Stimulated activated CD8-positive, alpha-beta memory T cell treated with anti-CD3 and anti-CD28 coated beads, Interleukin-15, amount 100 ng/mL, for 48 hours (primary cell): Measurements from ENCODE around the gene SH2D2A.

Source experiments
- DNase-seq, 2 donors: peaks; one replicate each; pipeline ENCODE4 v3.0.0-alpha.2; 2020; ENCODE audit warnings: low read depth in 2 of 2

Gene SH2D2A

DNA sequence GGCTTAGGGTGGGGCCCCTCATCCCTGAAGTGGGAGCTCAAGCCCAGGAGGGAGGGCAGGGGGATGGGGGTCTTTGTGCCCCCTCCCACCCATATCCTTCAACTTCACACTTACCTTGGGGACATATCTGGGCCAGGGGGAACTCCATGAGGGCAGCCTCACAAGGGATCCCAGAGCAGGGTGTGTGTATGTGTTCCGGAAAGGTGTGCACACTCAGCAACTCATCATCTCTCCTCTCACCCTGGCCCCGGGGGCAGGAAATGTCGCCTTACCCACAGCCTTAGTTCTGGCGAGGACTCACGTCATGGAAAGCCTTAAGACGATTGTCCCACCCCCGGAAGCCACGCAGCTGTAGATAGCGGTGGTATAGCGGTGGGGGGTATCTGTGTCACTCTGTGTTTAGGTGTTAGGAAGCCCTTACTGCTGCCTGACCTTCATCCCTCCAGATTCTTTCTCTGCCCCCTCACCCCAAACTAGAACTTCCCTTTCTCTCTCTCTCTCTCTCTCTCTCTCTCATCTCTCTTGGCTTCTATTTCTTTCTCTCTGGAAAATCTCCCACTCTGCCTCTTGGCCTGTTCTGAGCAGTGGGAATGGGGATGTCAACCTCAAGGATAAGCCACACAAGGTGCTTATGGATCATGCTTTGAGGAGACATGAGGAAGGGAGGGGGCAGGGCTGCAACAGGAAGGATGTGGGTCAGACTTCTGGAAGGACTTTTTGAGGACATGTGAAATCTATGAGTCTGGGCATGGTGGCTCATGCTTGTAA lies at the start of gene SH2D2A:
Gene SH2D2A, minus strand, starts transcription at position 288 of the 768 bp plus-strand sequence. Its CDS starts 140 bp downstream, at position 148.
- DNase-seq: peak; percentile 94 to 96

DNA sequence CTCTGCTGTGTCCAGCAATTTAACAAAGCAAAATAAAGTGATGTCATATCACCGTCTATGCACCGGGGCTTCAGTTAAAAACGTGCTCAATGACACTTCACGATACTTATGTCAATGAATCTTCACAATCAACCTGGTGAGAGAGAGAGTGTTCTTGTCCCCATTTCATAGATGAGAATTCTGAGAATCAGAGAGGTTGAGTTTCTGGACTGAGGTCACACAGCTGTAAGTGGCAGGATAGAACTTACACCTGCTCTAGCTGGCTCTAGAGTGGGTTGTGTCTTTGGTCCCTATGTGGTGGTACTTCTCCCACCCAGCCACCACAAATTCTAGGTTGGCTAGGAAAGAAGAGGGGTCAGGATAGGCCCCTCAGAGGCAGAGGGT lies 49.2 kb upstream of the SH2D2A start:
- no peak for DNase-seq

DNA sequence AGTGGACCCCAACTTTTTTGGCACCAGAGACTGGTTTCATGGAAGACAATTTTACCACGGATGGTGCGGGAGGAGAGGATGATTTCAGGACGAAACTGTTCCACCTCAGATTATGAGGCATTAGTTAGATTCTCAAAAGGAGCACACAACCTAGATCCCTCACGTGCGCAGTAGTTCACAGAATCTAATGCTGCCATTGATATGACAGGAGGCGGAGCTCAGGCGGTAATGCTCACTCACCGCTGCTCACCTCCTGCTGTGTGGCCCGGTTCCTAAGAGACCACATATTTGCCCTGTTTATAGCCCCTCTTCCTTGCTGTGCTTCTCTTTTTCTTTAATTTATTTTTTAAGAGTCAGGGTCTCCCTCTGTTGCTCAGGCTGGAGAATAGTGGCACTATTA lies 48.6 kb upstream of the SH2D2A start:
- DNase-seq: no peak

DNA sequence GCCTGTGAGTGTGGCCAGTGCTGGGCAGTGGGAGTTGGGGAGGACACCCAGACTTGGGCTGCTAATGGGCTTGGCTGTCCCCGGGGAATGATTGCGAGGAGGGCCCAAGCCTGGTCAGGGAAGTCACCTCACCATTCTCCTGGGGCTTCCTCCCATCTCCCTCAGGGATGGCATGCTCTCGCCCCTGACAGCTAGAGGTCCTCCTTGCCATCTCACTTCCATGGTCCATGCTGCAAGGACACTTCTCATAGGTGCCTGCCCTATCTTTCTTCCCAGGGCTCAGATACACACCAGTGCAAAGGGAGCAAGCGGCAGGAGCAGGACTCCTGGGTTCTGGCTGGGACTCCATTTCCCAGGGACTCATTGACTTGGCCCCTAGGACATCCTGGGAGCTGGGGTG lies 48.1 kb upstream of the SH2D2A start:
- DNase-seq: no peak

DNA sequence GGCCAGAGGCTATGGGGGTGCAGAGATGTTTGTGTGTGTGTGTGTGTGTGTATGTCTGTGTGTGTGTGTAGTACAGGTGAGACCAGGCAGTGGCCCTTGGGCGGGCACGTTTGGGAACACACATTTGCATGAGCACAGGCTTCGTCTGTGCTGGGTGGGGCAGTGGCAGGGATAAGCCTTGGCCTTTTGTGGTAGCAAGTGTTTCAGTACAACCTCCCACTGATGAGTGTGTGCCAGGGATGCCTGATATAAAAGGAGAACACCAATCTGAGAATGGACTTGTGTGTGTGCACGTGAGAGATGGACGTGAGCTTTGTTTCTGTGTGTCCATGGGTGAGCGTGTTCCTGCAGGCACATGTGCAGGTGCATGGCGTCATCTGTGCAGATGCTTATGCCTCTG lies 47.0 kb upstream of the SH2D2A start:
- DNase-seq: no peak

DNA sequence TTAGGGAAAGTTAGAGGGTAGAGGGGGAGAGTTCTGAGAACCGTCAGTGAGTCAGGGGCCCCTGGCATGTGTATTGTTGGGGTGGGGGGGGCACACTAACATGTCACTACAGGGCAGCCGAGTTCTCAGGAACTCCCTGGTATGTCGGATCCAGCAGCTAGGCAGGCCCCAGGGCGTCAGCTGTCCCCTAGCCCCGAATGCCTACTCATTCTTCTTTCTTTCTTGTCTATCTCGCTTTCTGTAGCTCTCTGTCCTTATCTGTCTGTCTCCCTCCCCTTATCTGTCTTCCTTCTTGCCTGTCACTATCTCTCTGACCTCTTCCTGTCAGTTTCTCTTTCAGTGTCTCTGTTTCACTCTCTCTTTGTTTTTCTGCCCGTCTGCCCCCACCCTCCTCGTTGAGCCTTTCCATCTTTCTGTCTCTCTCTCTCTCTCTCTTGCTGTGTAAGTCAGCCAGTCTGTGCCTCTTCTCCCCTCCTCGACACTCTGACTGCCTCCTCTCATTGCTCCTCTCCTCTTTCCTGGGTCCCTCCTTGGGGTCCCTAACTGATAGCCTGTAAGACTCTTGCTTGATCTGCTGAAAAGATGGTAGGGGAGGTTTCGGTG lies 46.5 kb upstream of the SH2D2A start:
- peak in 1 of 2 donors; percentile 54 for DNase-seq

DNA sequence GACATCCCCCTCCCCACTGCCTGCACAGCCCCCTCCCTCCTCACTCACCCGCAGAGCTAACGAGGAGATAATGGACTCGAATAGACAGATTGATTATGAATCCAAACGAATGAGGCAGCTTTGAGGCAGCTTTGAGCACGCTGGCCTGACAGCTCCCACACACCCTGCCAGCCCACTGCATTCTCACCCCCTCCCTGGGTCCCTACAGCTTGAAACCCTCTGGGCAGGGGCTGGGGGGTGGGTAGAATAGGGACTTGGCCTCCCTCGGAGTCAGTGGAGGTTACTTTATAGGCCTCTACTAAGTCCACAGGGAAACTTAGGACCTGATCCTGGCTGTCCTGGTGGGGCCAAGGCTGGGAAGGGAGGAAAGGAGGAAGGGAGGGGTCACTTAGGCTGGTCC lies 45.9 kb upstream of the SH2D2A start:
- DNase-seq: no peak

DNA sequence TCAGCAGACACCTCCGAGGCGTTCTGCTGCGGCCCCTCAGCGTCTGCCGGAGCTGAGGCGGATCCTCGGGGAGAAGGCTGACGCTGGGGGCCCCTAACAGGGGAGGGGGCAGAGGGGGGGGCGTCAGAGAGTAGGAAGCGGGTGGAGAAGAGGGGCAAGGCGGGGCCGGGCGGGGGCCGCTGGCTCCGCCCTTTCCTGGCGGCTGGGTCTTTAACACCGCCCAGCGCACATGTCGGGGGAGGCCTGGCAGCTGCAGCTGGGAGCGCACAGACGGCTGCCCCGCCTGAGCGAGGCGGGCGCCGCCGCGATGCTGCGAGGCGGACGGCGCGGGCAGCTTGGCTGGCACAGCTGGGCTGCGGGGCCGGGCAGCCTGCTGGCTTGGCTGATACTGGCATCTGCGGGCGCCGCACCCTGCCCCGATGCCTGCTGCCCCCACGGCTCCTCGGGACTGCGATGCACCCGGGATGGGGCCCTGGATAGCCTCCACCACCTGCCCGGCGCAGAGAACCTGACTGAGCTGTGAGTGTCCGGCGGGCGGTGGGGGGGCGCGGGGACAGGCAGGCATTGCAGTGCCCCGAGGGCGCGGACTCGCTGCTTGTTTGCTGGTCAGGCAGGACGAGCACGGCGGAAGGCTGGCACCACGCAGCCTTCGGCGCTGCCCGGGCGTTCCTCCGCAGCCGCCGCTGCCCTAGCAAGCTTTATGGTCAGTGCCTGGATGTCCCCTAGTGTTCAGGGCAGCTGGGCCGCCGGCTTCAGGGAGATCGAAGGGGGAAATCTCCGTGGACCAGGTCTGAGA lies 44.2 kb upstream of the SH2D2A start, which contains the start of gene NTRK1:
Gene NTRK1, plus strand, starts transcription at position 238 of the 796 bp plus-strand sequence. Its CDS starts 70 bp downstream, at position 308.
- peak in 1 of 2 donors; percentile 32 for DNase-seq

DNA sequence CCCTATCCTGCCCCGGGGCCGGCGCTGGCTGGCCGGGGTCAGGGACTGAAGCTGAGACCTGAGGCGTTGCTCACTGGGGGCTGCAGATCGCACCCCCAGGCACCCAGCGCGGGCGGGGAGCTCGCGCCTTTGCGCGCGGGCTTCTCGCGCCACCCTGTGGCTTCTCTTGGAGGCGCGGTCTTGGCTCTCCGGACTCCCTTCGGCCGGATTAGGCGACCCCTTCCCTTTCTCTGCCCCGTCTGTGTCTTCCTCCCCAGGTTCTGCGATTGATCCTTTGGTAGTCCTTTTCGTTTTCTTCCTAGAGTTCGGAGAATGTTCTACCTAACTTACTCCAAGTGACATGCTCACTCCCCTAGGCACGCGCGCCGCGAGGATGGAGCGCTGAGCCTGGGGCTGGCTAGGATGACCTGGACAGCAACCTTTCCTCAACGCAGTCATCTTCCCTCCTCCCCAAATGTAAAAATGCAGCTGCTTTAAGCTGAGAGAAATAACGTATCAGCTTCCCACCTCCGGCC lies 43.5 kb upstream of the SH2D2A start:
- peak in 1 of 2 donors; percentile 34 for DNase-seq

DNA sequence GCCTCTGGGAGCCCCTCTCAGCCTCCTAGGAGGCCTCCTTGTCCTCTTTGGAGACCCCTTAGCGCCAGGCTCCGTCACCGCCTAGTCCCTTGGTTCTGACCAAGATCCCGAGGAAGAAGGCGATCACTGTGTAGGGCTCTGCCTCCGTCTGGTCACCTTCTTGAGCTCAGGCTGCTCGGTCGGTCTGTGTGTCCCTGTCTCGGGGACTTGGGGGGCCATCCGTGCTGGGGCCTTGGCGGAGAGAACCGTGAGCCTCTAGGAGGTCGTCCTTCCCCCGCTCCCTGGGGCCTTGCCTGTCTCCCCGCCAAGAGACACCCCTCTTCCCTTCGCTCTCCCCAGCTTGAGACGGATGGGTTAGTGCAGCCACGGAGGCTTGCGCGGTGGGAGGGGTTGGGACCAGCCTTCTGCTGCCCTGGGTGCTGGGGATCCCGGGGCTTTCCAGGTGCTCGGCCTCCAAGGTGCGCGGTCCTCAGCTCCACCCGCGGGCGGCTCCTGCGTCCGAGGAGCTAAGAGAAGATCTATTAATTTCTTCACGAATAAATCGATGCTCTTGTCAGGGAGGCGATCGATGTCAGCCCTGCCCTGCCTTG lies 43.0 kb upstream of the SH2D2A start:
- DNase-seq: no peak

DNA sequence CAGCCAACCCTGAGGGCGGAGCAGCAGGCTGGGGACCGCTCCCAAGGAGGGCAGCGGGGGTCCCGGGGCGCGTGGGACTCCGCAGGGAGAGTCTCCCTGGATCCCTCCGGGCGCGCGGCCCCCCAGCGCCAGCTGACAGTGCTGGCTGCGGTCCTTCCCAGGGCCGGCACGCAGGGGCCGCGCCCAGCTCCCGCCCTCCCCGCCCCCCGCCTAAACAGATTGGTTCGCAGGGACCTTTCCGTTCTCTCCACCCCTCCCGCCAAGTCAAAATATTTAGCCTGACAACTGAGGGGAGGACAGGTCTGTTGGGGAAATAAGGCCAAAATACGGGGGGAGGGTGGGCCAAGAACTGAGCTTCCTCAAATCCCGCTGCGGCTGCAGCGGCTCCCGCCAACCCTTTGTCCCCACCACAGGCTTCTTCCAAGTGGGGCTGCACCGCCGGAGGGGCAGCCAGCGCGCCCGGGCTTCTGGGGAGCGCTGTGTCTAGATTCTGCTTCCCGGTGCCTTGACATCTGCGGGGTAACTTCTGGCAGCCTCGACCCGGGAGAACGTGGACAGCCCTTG lies 42.4 kb upstream of the SH2D2A start, which contains the start of gene INSRR:
Gene INSRR, minus strand, starts transcription at position 159 of the 564 bp plus-strand sequence. CDS start 496 bp downstream, outside the sequence.
- no peak for DNase-seq

DNA sequence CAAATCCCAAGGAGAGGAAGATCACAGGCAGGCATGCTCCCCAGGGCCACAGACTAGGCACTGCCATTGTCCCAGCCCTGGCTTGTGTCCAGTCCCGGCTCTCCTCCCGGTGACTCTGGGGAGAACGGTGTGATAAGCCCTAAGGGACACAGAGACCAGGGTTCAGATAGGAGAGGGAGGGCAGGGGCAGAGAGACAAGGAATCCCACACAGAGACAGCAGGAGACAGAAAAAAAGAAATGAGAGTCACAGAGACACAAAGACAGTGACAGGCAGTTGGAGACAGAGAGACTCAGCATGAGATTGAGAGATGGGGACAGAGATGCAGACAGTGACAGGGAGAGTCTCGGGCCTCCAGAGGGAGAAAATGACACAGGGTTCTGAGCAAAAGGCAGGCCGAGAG lies 41.9 kb upstream of the SH2D2A start:
- no peak for DNase-seq

DNA sequence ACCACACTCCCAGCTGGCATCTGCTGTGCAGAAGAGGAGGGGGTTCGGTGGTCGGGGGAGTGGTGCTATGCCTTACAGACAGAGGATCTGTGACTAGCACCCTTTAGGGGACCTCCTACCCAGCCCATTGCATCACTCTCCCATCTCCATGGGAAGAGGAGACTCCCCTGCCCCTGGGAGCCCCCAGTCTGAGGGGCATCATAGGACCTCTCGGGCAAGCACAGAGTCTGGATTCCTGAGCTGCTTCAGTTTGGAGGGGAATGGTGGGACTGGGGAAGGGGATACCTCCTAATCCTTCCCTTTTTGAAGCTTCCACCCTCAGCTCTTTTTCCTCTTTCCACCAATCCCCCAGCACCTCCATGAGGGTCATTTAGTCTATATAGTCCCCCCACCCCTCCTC lies 40.9 kb upstream of the SH2D2A start:
- no peak for DNase-seq

DNA sequence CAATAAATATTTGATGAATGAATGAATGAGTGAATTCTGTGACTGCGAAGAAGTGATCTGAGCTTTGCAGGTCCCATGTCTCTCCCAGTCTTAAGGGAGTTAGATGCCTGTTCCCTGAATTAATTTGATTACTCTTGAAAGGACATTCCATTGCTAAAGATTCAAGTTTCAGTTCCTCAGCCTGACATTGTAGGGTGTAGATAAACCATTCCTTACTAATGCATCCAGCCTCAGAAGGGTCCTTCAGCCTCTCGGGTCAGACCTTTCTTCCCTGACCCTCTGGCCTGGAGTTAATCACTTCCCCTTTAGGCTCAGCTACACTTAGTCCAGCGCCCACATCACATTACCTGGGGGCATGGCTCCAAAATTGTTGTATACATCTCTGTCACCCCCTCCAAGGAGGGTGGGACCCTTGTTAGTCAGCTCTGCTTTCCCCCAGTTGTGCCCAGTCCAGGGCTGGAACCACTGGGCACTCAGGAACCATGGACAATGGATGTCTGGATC lies 39.7 kb upstream of the SH2D2A start:
- DNase-seq: no peak

DNA sequence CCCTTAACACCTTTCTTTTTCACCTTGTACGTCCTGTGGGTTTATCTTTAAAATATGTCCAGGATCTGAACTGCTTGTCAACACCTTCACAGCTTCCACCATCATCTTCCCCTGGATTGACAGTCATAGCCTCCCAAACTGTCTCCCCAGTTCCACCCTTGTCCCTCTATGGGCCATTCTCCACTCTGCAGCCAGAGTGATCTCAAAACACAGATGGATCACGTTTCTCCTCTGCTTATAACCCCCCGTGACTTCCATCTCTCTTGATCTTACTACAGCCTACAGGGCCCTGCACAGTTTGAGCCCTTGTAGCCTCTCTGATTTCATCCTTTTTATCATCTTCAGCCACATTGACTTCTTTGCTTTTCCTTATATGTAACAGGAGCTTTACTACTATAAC lies 38.0 kb upstream of the SH2D2A start:
- no peak for DNase-seq

DNA sequence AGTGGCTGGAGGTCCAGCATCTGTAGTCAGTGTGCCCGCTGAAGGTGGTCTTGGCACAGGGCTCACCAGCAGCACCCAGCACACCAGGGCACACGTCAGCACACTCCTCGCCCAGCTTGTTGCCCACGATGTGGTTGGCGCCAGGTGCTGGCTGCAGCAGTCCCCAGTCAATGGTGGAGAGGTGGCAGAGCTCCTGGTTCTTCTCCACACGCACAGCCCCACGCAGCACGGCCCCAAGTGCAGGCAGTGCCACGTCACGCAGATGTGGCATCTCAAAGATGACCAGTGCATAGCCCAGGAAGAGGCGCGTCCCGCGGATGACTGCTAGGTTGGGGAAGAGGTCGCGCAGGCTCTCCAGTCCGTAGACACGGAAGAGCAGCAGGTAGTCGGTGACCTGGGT lies 37.1 kb upstream of the SH2D2A start:
- no peak for DNase-seq

DNA sequence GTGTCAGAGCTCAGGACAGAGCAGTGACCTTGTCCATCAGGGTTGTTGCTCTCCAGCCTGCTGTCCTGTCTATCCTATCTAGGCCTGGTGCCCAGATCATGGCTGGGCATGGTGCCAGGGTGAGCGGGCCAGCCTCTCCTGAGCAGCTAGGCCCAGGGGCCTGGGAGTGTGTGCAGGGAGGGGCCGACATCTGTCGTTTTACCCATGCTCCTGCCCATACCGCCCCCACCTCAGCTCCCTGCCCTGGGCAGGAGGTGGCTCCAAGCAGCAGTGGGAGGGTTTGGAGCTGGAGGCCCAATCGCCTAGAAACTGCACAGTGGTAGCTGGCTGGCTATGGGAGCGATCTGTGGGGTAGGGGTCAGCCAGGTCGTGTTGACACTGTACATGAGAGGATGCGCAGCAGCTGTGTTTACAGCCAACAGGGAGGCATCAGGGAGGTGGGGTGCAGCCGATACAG lies 35.8 kb upstream of the SH2D2A start:
- DNase-seq: no peak

DNA sequence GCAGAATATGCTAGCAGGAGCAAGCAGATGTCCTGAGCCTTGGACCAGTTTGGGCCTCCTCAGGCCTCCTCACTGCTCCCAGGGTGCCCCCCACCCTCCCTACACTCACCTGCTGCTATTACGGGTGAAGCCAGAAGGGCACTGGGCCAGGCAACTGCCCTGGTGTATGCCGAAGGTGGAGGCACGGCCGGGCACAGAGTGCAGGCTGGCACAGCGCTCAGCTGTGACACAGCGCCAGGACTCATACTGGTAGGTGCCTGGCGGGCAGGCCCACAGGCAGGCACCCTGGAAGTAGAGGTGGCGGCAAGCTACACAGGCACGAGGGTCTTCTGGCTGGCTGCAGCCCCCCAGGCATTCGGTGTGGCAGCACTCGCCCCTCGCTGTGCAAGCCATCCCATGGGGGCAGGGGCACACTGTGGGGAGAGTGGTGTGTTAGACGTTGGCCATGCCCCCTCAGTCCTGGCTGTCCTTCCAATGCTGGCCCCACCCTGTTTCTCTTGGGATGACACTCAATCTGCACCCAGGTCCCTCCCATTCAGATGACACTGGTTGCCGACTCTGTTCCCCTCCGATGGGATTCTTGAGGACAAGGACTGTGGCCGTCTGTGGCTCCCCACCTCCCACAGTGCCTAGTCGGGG lies 35.2 kb upstream of the SH2D2A start:
- no peak for DNase-seq

DNA sequence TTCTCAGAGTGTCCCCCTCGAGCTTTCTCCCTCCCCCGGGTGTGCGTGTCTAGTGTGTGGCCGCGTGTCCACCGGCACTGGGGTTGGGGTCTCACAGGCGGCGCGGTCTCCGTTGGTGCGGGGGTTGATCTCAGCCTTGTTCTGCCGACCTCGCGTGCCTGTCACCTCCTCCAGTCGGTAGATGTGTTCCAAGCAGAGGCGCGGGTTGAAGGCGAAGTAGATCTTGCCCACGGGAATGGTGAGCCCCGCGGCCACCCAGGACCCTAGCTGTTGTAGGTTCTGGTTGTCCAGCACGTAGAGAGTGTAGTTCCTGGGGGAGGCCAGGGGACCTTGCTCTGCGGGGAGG lies 32.5 kb upstream of the SH2D2A start:
- no peak for DNase-seq

DNA sequence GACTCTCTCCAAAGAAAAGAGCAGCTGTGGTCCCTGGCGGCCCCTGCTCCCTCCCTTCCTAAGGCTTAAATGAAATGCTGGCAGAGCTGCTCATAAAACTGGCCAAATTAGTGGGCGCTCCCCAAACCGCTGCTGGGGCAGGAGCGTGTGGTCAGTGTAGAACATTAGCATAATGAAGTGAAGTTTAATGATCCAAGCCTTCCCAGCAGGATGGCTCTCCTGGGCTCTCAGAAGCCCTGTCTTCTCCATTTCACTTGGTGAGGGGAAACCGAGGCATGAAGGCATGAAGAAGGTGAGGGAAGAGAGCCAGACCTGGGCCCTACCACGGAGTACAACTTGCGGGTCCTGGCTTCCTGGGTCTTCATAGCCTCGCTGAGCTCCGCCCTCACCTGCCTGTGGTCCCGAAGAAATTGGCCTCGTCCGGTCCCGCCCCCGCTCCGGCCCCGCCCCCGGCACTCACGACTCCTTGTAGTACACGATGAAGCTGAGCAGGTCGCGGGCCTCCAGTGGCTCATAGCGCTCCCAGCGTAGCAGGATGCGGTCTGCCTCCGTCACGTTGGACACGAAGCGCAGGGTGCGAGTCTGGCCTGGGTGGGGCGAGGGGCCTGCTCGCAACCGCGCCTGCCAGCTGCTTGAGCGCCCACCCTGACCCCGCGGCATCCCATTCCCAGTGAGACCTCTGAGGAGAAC lies 32.0 kb upstream of the SH2D2A start:
- peak; percentile 60 to 66 for DNase-seq
